Panc1 (cell line): Measurements from ENCODE around the gene CDK5RAP1. TPM values are rescaled to one million over a fixed set of nuclear protein-coding genes. Genes with fewer than 3 reads are reported as not detected.
A peak's percentile ranks its signal among the peaks of the same experiment; 100 is the strongest.

Experiments
- ATAC-seq: fragments of 200-7000 bp; cut with Tn5 transposase; 2 replicates; pipeline ENCODE4 v1.9.1; 2020; ENCODE audit warnings: mild to moderate bottlenecking, moderate library complexity
- BruUV-seq: library from RNA; stranded (reverse); fragments of 400-500 nt; replicated peaks from 2 replicates; lab custom pipeline; 2021; lab: Mats Ljungman, UMichigan
- CTCF ChIA-PET: fragments of 300-600 bp; sonication (Branson Sonifier 250); formaldehyde crosslinking; loops from one replicate; lab custom pipeline; 2022; ENCODE audit warnings: antibody characterized with exemption; lab: Charles Lee
- POLR2A ChIA-PET: fragments of 300-600 bp; sonication (Branson Sonifier 250); formaldehyde crosslinking; loops from one replicate; lab custom pipeline; 2022; ENCODE audit warnings: antibody characterized with exemption; lab: Charles Lee
- DNase-seq: peaks from one replicate; pipeline ENCODE4 v3.0.0-alpha.2; 2010; ENCODE audit warnings: low read depth, low spot score
- H3K27ac ChIP-seq: 2 replicates; pipeline ENCODE4 v1.5.1; 2011; ENCODE audit warnings: mild to moderate bottlenecking, low read length, inconsistent platforms
- H3K27me3 ChIP-seq: fragments of 200-500 bp; sonication (Bioruptor generic); 2 replicates; pipeline ENCODE4 v1.6.0; 2014; ENCODE audit warnings: low read length, inconsistent platforms; ENCODE audit not compliant: control insufficient read depth, insufficient read depth
- H3K36me3 ChIP-seq: fragments of 200-500 bp; sonication (Bioruptor generic); 2 replicates; pipeline ENCODE4 v1.5.1; 2014; ENCODE audit warnings: inconsistent platforms, mild to moderate bottlenecking, low read length, moderate library complexity; ENCODE audit not compliant: control insufficient read depth, insufficient read depth
- H3K4me1 ChIP-seq: 2 replicates; pipeline ENCODE4 v1.5.1; 2011; ENCODE audit warnings: inconsistent platforms, mild to moderate bottlenecking, low read length, moderate library complexity; ENCODE audit not compliant: control insufficient read depth, insufficient read depth
- H3K4me3 ChIP-seq, 2 experiments: 2 replicates each; pipeline ENCODE4 v1.5.1; 2011 to 2012; ENCODE audit warnings: low read depth in 2 of 2, low read length in 2 of 2, mild to moderate bottlenecking in 2 of 2, inconsistent platforms in 1 of 2, moderate library complexity in 1 of 2
- H3K9me3 ChIP-seq: fragments of 200-500 bp; sonication (Bioruptor generic); 2 replicates; pipeline ENCODE4 v1.5.1; 2014; ENCODE audit warnings: low read depth, mild to moderate bottlenecking, inconsistent platforms, low read length, moderate library complexity; ENCODE audit not compliant: control insufficient read depth, insufficient read depth
- POLR2AphosphoS5 ChIP-seq: IDR thresholded peaks from 2 replicates; pipeline ENCODE4 v1.6.1; 2012; ENCODE audit warnings: mild to moderate bottlenecking, low read depth, low read length, moderate library complexity
- SIN3A ChIP-seq: IDR thresholded peaks from 2 replicates; pipeline ENCODE4 v1.6.1; 2012; ENCODE audit warnings: low read depth, mild to moderate bottlenecking, low read length, moderate library complexity, borderline replicate concordance; ENCODE audit not compliant: insufficient read depth
- TCF7L2 ChIP-seq: IDR thresholded peaks from 2 replicates; pipeline ENCODE4 v1.6.1; 2011; ENCODE audit warnings: mild to moderate bottlenecking, low read depth, low read length, inconsistent platforms
- in situ Hi-C: cut with HindIII; loops from 2 replicates; pipeline ENCODE4 v1.10.0; 2016; ENCODE audit warnings: low sequenced_read_pairs, low pct_unique_long_range_greater_than_20kb
- intact Hi-C: fragments of 100-400 bp; cut with micrococcal nuclease; formaldehyde crosslinking; loops from one replicate; pipeline ENCODE4 v1.10.0; 2022; ENCODE audit not compliant: unreplicated experiment
- total RNA-seq: library from RNA; stranded (reverse); gene quantifications from one replicate; pipeline ENCODE4 v1.2.1, GENCODE V29; 2021; ENCODE audit not compliant: unreplicated experiment
- TF ChIP-seq, protein P1 (sequence below): fragments of 450-650 bp; IDR thresholded peaks from 2 replicates; pipeline ENCODE4 v1.5.1; 2017; ENCODE audit warnings: mild to moderate bottlenecking
- TF ChIP-seq, protein P2 (sequence below), 2 experiments: IDR thresholded peaks; 2 replicates each; pipeline ENCODE4 v1.6.1; 2011 to 2012; ENCODE audit warnings: low read depth in 2 of 2, control low read depth in 1 of 2, low read length in 1 of 2, mild to moderate bottlenecking in 1 of 2, moderate library complexity in 1 of 2; ENCODE audit not compliant: insufficient read depth in 1 of 2

CDK5RAP1 gene
- total RNA-seq, 1 experiment from 2014 or later: 34.8 TPM

DNA sequence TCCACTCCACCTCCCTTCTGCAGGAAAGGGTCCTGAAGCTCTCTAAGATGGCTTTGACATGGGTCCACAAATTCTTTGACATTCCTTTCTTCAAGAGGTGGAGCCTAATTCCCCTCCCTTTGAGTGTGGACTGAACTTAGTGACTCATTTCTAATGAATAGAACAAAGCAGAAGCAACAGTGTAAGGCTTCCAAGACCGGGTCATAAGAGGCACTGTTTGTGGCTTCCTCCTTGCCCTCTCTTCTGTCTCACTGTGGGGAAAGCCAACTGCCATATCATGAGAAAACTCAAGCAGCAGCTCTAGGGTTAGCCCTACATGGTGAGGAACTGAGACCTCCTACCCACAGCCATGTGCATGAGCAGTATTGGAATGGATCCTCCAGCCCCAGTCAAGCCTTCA lies 5.9 kb upstream of the CDK5RAP1 start:
- peak; percentile 35; the same call in 1 of the 2 replicates for ATAC-seq
- no peak overlapping the region for H3K27ac ChIP-seq
- ChIA-PET CTCF (no interaction called here), POLR2A (no interaction called here)
- in situ Hi-C loops: no loop called here
- no TSS peak for BruUV-seq
- no peaks in the 10 kb centered on the region for H3K9me3 ChIP-seq
- no peaks in the 10 kb centered on the region for H3K27me3 ChIP-seq
- TF ChIP-seq, protein P1, sequence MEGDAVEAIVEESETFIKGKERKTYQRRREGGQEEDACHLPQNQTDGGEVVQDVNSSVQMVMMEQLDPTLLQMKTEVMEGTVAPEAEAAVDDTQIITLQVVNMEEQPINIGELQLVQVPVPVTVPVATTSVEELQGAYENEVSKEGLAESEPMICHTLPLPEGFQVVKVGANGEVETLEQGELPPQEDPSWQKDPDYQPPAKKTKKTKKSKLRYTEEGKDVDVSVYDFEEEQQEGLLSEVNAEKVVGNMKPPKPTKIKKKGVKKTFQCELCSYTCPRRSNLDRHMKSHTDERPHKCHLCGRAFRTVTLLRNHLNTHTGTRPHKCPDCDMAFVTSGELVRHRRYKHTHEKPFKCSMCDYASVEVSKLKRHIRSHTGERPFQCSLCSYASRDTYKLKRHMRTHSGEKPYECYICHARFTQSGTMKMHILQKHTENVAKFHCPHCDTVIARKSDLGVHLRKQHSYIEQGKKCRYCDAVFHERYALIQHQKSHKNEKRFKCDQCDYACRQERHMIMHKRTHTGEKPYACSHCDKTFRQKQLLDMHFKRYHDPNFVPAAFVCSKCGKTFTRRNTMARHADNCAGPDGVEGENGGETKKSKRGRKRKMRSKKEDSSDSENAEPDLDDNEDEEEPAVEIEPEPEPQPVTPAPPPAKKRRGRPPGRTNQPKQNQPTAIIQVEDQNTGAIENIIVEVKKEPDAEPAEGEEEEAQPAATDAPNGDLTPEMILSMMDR: no peak
- no peak for TF ChIP-seq POLR2AphosphoS5
- TF ChIP-seq, protein P2, sequence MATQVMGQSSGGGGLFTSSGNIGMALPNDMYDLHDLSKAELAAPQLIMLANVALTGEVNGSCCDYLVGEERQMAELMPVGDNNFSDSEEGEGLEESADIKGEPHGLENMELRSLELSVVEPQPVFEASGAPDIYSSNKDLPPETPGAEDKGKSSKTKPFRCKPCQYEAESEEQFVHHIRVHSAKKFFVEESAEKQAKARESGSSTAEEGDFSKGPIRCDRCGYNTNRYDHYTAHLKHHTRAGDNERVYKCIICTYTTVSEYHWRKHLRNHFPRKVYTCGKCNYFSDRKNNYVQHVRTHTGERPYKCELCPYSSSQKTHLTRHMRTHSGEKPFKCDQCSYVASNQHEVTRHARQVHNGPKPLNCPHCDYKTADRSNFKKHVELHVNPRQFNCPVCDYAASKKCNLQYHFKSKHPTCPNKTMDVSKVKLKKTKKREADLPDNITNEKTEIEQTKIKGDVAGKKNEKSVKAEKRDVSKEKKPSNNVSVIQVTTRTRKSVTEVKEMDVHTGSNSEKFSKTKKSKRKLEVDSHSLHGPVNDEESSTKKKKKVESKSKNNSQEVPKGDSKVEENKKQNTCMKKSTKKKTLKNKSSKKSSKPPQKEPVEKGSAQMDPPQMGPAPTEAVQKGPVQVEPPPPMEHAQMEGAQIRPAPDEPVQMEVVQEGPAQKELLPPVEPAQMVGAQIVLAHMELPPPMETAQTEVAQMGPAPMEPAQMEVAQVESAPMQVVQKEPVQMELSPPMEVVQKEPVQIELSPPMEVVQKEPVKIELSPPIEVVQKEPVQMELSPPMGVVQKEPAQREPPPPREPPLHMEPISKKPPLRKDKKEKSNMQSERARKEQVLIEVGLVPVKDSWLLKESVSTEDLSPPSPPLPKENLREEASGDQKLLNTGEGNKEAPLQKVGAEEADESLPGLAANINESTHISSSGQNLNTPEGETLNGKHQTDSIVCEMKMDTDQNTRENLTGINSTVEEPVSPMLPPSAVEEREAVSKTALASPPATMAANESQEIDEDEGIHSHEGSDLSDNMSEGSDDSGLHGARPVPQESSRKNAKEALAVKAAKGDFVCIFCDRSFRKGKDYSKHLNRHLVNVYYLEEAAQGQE (IDR thresholded peaks at IDR 0.05; ENCODE audit: insufficient read depth in 1 of 2, low read depth in 2 of 2, low read length in 1 of 2): no peak
- no peaks in the 10 kb centered on the region for H3K36me3 ChIP-seq
- no peak overlapping the region for H3K4me3 ChIP-seq
- DNase-seq: no peak
- intact Hi-C loops: no loop called here
- no peaks in the 10 kb centered on the region for H3K4me1 ChIP-seq

DNA sequence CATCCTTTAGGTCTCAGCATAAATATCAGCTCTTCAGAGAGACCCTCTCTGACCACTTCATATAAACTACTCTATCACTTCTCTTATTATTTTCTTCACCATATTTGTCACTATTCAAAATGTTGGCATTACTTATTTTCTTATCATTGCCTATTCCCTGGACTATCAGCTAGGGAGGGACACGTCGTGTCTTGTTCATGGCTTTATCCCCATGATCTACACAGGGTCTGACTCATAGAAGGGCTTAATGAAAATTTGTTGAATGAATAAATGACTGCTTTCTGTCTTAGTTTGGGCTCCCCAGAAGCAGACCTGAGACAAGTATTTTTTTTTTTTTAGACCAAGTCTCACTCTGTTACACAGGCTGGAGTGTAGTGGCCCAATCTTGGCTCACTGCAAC lies 3.0 kb upstream of the CDK5RAP1 start:
- intact Hi-C loops (no loop called here), in situ Hi-C loops (no loop called here)
- ChIA-PET POLR2A (no interaction called here), CTCF (interaction anchor here (0.6 kb wide), 1 partner anchor 75 kb away, joined by 4 read pairs; no protein-coding TSS in a partner anchor)
- no peak overlapping the region for H3K4me3 ChIP-seq
- no peaks in the 10 kb centered on the region for H3K36me3 ChIP-seq
- TF ChIP-seq SIN3A (no peak), POLR2AphosphoS5 (no peak), TCF7L2 (no peak)
- TF ChIP-seq, protein P2 (IDR thresholded peaks at IDR 0.05; ENCODE audit: insufficient read depth in 1 of 2, low read depth in 2 of 2, low read length in 1 of 2): no peak
- TF ChIP-seq, protein P1: no peak
- H3K9me3 ChIP-seq: no peaks in the 10 kb centered on the region
- peaks cover 4% of the 10 kb centered on the region; the same call in 1 of the 2 replicates for H3K4me1 ChIP-seq
- ATAC-seq: no peak
- H3K27ac ChIP-seq: no peak overlapping the region
- BruUV-seq: no TSS peak
- H3K27me3 ChIP-seq: no peaks in the 10 kb centered on the region
- no peak for DNase-seq
